ENCODE measurements around the gene NUCB1. TPM values are rescaled to one million over a fixed set of nuclear protein-coding genes. Genes with fewer than 3 reads are reported as not detected.
A peak's percentile ranks its signal among the peaks of the same experiment; 100 is the strongest.

Gene NUCB1
- total RNA-seq, 4 donors from 2014 or later, result 98.5 to 211 (median 173) TPM

DNA sequence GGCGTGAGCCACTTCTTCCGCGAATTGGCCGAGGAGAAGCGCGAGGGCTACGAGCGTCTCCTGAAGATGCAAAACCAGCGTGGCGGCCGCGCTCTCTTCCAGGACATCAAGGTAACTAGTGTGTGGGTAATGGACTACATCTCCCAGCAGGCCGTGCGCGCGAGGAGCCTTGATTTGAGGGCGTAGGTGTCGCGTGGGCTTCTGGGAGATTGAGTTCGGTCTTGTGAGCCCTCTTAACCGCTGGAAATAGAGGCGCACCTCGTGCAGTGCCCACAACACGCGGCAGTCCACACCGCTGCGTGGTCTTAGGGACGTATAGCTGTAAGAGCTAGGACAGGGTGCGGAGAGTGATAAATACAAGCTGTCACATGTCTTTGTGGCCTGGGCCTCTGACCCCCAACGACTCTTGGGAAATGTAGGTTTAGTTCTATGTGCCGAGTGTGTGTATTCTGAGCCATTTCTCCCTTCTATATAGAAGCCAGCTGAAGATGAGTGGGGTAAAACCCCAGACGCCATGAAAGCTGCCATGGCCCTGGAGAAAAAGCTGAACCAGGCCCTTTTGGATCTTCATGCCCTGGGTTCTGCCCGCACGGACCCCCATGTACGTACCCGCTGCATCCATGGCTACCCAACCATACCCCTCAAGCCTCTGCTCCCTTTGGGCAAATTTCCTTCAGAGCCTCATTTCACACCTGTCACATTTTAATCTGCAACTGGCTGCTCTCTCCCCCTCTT is 65.9 kb downstream of the NUCB1 start:
- H3K4me1 ChIP-seq, result peaks cover 0 to 23% of the 10 kb centered on the region in 2 donors
- no peaks in the 10 kb centered on the region for H3K27me3 ChIP-seq
- intact Hi-C loops (cut with DNase I; ENCODE audit: low total_unique reads), result loop anchor here (10.0 kb wide), 1 partner anchor 71 kb away; the partner anchor contains the start of gene TULP2
- DNase-seq, result peak; percentile 87 to 91
- H3K9me3 ChIP-seq, result no peaks in the 10 kb centered on the region
- TF ChIP-seq CTCF (IDR thresholded peaks at IDR 0.05) (no peak), POLR2A (IDR thresholded peaks at IDR 0.05) (no peak)
- H3K36me3 ChIP-seq, result no peaks in the 10 kb centered on the region
- peak overlapping the region; percentile 97 to 99 for H3K27ac ChIP-seq
- H3K4me3 ChIP-seq, result peak overlapping the region; percentile 77 to 81

GRCh38 chr19:48966541-48967345 is 66.6 kb downstream of the NUCB1 start:
- Histone ChIP-seq H3K36me3 (no peaks in the 10 kb centered on the region), H3K27me3 (no peaks in the 10 kb centered on the region), H3K4me3 (peak overlapping the region; percentile 77 to 81), H3K27ac (peak overlapping the region; percentile 97 to 99), H3K4me1 (peaks cover 0 to 23% of the 10 kb centered on the region in 2 donors), H3K9me3 (no peaks in the 10 kb centered on the region)
- intact Hi-C loops (cut with DNase I; ENCODE audit: low total_unique reads), result loop anchor here (10.0 kb wide), 1 partner anchor 72 kb away; the partner anchor contains the start of gene TULP2
- no peak for DNase-seq
- no peak for TF ChIP-seq CTCF (IDR thresholded peaks at IDR 0.05)

GRCh38 chr19:48967346-48968178 is 67.5 kb downstream of the NUCB1 start:
- no peaks in the 10 kb centered on the region for H3K9me3 ChIP-seq
- no peaks in the 10 kb centered on the region for H3K27me3 ChIP-seq
- peak overlapping the region; percentile 4 to 99 for H3K27ac ChIP-seq
- intact Hi-C loops (cut with DNase I; ENCODE audit: low total_unique reads), result loop anchor here (10.0 kb wide), 1 partner anchor 73 kb away; the partner anchor contains the start of gene TULP2
- DNase-seq, result no peak
- peaks cover 0 to 23% of the 10 kb centered on the region in 2 donors for H3K4me1 ChIP-seq
- no peak overlapping the region for H3K4me3 ChIP-seq
- H3K36me3 ChIP-seq, result no peaks in the 10 kb centered on the region
- TF ChIP-seq CTCF (IDR thresholded peaks at IDR 0.05), result no peak
- TF ChIP-seq POLR2A (IDR thresholded peaks at IDR 0.05), result no peak

DNA sequence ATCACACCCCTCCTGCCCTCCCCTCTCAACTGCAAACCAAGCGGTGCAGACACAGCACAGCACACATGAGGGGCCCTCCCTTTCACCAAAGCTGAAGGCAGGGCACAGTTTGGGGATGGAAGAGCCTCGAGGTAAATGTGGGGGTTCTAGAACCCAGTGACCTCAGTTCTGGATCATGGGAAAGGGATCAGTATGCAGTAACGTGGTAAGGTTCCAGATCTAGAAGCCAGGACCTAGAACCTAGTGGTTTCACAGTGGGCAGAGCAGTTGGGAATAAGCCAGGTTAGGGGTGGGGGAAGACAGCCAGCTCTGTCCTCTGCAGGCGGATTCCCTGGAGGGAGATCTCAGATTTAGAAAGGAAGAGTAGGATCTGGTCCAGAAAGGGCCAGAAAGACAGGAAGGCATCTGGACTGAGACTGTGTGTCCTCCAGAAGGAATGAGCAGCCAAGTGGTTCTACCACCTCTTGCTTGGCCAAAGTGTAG is 68.1 kb downstream of the NUCB1 start:
- Histone ChIP-seq H3K27ac (peak overlapping the region; percentile 4 to 99), H3K4me3 (no peak overlapping the region), H3K36me3 (no peaks in the 10 kb centered on the region), H3K4me1 (peaks cover 0 to 23% of the 10 kb centered on the region in 2 donors), H3K27me3 (no peaks in the 10 kb centered on the region), H3K9me3 (no peaks in the 10 kb centered on the region)
- no peak for TF ChIP-seq CTCF (IDR thresholded peaks at IDR 0.05)
- TF ChIP-seq POLR2A (IDR thresholded peaks at IDR 0.05), result no peak
- DNase-seq, result no peak
- intact Hi-C loops (cut with DNase I; ENCODE audit: low total_unique reads), result loop anchor here (10.0 kb wide), 1 partner anchor 73 kb away; the partner anchor contains the start of gene TULP2

Measured in uterus (tissue), 4 donors.